Middle frontal gyrus (tissue), 1 donor: ENCODE measurements around the gene MAP2K5.

ENCODE experiments used
- DNase-seq: peaks from one replicate; pipeline ENCODE4 v3.0.0-alpha.2; 2015; ENCODE audit warnings: low spot score; ENCODE audit errors: extremely low spot score

Gene MAP2K5

DNA sequence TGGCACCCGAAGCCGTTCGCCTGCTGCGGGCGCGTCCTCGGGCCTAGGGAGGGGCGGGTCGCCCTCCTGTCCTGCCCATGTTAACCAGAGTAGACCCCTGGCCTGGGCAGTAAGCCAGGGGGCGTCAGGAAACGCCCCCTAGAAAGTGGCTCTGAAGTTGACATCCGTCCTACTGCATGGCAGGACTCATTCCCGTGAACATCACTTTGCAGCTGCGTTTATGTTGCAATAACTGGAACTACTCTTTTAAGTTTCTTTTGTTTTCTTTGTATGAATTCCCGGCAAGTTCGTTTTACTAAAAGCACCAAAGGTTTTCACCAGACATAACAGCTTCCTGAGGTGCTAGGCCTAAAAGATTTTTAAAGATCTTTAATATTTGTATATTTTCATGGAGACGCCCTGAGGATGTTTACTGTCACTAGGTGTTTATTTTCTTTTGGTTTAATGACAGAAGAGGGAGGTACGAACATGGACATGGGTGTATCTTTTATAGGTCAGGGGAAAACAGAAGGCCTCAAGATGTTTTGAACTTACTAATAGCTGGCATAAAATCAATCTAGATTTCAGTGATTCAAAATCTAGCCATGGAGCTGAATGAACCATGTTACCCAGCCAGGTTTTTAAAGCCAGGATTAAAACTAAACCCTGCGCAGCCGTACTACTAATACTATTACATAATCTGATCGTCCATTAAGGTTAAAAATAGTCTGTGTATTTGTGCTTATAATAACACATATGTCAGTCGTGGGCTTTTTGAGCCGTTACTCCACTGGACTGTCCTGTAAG is 20.5 kb upstream of the MAP2K5 start:
- DNase-seq: no peak

DNA sequence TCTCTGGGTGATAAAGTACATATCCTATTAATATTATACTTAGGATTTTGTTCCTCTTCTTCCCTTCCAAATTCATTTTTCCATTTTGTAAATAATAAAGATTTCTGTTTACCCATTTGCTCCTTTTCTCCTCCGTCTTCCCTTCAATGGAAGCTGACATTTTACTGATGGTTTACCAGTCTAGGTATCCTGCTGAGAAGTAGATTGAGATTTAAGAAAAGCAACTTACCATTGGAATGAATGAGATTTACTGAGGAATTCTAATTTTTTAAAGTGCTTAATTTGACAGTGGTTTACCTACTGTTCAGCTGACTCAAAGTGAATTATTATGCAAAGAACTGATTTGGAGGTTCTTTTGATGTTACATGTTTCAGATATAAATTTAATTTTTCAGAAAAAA is 19.2 kb upstream of the MAP2K5 start:
- no peak for DNase-seq

DNA sequence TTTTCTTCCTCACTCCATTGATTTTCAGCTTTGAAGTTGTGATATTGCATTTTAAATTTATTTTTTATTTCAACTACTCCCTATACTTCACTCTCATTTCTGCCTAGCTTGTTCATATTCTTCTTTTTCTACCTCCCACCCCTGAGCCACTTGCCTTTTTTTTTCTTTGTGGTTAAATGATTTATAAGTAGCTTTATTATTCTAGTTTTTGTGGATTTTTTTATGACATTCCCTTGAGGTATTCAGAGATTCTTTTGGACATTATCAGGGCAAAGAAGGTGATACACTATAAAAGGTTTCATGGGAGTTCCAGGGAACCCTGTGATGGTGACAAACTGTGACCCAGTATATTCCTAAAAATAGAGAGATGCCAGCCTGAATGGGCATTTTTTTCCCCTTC is 18.3 kb upstream of the MAP2K5 start:
- DNase-seq: no peak

DNA sequence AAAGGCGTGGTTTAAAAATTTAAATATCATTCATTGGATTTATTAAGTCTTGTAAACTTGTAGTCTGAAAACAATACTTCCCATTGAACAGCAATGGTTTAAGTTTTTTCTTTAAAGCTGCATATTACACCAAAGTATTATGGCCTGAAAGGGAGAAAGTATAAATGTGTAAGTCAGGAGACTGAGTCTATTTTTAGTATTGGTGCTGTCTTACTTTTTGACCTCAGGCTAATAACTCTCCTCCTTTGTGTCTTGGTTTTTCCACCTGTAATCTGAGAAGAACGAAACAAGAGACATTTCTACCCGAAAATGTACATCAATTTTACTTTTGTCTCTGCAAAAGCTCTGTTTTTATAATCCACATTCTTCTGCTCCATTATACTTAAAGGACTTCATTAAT is 14.0 kb upstream of the MAP2K5 start:
- no peak for DNase-seq

DNA sequence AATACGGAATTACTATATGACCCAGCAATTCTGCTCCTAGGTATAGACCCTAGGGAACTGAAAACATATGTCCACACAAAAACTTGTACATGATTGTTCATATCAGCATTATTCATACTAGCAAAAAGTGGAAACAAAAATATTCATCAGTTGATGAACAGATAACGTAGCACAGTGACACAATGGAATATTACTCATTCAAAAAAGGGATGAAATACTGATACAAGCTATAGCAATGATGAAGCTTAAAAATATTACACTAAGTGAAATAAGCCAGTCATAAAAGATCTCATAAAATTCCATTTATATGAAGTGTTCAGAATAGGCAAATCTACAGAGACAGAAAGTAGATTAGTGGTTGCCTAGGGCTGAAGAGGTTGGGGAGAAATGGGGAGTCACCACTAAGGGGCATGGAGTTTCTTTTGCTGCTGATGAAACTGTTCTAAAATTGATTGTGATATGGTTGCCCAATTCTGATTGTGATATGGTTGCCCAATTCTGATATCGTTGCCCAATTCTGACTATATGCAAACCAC is 11.1 kb upstream of the MAP2K5 start:
- DNase-seq: no peak

DNA sequence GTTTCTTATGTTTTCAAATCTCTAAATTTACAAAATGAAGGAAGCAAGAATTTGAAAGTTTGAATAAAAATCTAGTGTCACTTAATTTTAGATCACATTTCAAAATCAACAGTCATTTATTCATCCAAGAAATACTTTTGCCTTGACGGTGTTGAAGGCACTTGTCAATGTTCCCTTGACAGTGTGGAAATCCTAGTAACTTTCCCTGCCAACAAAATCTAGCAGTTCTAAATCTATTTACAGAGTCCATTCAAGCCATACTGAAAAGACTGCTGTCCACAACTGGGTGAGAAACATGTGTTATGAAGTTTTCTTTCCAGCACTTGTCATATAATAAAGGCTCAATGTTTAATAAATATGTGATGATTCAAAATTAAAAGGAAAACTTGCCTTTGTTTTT is 8.6 kb upstream of the MAP2K5 start:
- DNase-seq: no peak

DNA sequence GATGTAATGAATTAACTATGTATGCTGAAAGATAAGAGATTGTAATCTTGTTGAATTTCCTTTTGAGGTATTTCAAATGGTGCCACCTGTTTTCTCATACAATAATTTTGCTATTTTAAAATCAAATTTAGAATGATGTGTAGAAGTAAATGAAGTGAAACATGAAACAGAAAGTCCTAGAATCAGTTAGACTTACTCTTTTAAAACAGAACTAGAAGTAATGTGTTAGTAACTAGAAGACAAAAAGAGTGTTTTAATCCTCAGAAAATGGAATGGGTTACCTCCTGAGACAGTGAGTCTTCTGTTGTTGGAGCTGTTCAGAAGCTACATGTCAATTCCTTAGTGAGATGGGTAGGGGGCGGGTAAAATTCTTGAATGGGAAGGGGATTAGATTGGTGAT is 8.1 kb upstream of the MAP2K5 start:
- no peak for DNase-seq

DNA sequence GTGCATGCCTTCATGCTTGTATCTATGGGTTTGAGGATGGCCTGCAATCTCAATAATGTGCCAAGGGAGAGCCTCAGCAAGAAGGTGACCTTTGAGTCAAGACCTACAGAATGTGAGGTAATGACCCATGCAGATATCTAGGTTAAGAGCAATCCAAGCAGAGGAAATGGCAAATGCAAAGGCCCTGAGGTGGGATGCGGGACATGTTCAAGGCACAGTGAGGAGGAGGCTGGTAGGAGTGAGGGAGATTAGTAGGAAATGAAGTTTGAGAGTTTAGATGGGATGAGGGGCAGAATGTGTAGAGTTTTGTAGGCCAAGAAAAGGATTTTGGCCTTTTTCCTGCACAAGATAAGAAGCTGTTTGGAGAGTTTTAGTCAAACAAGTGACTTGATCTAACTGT is 4.7 kb upstream of the MAP2K5 start:
- DNase-seq: no peak

DNA sequence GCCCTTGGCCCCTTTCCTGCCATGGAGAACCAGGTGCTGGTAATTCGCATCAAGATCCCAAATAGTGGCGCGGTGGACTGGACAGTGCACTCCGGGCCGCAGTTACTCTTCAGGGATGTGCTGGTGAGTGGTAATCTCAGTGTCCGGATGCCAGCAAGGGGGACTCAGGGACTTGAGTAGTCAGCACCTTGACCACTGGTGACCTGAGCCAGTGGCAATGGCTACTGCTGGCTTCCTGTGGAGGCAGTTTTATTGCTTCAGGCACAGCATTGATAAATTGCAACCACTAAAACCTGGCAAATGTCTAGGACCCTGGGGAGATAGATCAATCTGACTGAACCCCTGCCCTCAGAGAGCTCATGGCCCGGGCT is 830 bp downstream of the MAP2K5 start:
- no peak for DNase-seq

DNA sequence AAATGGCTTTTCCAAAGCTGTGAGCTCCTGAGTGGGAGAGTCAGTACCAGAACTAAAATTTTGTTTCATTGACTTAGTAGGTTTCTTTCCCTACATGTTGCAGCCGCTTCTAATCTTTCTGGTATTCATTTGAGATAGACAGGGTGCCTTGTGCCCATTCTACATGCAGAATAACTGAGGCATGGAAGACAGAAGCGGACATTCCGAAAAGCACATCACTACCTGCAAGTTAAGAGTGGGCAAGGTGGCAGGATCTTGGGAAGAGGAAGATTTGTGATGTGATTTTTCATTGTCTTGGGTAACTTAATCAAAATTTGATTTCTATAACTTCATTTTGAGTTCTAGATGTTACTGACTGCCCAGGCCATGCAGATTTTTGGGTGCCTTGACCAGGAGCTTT is 2.0 kb downstream of the MAP2K5 start:
- DNase-seq: no peak

DNA sequence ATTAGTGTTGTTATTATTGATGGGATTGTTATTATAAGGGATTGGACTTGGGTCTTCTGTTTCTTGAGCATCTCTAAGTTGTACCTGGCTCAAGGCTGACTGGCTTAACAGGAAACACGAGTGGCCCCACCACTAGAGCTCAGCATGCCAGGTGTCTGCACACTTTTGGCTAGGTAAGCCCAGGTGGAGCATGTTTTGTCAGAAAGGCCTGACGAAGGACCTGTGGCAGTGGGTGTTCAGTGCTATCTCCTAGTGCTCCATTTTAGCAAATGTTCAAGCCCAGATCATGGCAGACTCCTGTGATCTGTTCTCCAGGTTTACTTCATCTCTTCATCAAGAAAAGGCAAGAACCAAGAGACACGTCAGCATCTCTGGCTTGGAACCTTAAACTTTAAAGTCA is 3.4 kb downstream of the MAP2K5 start:
- DNase-seq: no peak

DNA sequence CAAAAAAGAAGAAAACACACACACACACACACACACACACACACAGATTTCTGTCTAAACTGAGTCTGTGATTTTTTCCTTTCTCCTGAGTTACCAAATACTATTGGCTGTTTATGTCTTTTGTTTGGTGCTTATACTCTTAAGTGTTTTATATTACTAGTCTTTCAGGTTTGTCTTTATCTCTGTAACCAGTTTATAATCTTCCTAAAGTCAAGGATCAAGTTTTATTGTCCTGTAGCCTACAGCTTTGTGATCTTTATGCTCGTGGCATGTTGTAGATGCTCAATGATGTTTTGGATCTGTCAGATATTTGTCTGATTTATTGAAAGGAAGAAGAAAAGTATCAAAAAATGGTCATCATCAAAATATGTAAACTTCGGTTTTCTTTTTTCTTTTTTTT is 4.6 kb downstream of the MAP2K5 start:
- no peak for DNase-seq

DNA sequence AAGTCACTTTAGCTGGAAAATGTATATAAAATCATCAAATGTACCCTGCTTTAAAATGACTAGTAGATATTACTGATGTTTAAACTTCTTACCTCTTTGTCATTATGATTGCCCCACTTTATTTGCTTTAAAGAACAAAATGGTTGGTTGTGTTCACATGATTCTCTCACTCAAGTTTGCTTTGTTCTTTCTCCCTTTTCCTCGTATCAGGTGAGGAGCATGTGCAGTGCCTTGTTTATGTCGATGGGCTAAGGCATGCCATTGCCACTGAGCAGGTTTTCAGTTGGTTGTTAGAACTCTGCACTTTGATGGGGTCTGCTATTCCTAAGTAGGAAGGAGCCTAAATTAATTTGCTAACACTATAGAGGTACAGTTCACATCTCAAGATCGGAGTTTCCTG is 5.3 kb downstream of the MAP2K5 start:
- no peak for DNase-seq

DNA sequence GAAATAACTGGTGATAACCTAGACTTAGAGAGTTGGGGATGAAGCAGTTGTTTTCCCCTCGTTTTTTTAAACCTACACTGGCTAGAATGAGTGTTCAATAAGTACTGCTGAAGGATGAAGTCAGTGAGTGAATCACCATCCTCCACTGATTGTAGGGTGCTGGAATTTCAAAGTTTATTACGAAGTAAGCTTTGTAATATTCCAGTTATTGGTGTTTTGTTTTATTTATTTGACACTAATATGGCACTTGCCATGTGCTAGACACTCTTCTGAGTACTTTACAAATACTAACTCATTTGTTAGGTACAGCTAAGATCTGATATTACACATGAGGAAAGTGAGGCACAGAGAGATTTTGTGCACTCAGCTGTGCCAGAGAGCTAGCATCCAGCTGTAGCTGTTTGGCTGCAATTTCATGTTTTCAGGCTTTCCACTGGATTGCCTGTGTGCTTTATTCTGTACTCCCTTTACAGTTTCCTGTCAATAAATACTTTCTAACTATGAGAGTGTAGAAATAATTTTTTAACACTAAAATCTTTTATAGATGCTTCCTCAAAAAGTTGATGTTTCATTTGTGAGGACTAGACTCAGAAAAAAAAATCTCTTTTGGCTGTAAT is 5.8 kb downstream of the MAP2K5 start:
- no peak for DNase-seq

DNA sequence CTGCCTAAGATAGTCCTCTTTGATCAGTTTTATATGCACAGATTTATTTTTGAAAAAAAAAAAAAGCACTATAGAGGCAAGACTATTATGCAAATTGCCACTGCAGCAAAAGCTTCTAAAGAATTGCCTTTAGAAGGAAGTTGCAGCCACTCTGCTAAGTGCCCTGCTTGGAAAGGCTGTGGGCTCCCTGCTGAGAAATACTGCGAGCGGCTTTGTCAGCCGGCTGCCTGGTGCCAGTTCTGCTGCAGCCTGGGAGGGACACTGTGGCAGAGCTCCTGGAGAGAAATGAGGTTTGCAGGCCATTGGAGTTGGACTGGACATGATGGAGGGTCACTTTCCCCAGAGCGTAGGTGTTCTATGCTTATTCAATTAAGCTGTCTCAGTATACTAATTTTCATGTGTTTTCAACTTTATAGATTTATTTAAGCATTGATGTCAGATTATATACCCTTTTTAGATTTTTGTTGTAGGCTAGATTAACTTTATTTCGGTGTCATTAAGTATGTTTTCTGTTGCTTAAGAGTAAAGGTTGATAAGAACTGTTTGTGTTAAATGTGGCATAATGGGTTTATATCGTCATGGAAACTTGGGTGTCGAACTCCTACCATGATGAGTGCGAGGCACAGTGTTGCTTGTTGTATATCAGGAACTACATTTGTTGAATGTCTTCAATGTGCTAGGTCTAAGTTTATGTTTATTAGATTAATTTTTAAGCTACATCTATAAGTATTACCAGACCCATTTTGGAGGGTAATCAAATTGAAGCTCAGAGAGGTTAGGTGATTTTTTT is 6.6 kb downstream of the MAP2K5 start:
- DNase-seq: peak; percentile 36

DNA sequence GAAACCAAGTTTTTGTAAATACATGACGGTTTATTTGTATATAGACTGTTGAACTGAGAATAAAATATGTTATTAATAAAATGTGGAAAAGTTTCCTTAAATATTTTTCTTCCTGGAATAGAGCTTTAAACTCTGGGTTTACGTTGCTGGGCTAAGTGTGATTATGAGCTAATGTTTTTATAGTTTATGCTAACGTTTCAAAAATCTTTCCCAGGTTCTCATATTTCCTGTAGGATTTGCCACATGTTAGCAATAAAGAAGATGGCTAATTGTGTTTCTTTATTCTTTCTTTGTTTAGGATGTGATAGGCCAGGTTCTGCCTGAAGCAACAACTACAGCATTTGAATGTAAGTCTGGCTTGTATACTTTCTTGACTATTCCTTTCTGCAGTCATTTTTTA is 7.2 kb downstream of the MAP2K5 start:
- DNase-seq: no peak

DNA sequence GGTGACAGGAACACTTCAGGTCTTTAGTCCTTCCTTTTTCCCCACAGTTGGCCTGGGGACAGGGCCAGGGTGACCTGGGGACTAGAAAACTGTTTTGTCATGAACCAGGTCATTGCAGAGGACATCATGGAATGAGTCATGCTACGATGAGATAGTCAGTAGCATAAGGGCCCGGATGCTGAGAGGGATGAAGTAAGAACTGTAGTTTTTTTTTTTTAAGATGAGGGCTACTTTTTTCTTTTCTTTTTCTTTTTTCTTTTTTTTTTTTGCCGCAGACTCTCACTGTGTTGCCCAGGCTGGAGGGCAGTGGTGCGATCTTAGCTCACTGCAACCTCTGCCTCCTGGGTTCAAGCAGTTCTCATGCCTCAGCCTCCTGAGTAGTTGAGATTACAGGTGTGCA is 8.0 kb downstream of the MAP2K5 start:
- DNase-seq: no peak

DNA sequence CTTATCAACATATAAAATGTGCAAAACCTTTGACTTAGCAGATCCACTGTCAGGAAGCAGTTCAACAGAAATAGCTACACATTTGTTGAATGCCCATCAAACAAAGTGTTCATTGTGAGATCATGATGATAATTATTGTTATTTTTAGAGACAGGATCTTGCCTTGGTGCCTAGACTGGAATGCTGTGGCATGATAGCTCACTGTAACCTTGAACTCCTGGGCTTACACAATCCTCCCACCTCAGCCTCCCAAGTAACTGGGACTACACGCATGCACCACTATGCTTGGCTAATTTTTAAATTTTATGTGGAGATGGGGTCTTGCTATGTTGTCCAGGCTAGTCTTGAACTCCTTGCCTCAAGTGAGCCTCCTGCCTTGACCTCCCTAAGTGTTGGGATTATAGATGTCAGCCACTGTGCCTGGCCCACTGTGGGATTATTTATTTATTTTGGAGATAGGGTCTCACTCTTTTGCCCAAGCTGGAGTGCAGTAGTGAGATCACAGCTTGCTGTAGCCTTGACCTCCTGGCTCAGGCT is 8.8 kb downstream of the MAP2K5 start:
- no peak for DNase-seq

DNA sequence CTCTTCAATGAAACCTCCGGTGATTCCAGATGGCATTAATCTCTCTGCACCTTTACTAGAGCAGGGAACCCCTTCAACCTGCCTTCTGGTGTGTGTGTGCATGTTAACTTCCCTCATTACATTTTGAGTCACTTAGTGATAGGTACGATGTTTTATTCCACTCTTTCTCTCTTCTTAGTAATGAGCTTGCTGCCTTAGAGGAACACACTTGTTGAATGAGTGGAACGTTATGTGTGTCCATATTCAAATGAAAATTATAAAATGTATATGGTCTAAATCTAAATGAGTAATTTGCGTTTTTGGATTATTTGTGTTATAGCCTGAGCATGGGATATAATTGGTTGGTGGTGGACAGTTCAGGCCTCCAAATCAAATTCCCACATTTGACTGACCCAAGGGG is 12.1 kb downstream of the MAP2K5 start:
- no peak for DNase-seq

DNA sequence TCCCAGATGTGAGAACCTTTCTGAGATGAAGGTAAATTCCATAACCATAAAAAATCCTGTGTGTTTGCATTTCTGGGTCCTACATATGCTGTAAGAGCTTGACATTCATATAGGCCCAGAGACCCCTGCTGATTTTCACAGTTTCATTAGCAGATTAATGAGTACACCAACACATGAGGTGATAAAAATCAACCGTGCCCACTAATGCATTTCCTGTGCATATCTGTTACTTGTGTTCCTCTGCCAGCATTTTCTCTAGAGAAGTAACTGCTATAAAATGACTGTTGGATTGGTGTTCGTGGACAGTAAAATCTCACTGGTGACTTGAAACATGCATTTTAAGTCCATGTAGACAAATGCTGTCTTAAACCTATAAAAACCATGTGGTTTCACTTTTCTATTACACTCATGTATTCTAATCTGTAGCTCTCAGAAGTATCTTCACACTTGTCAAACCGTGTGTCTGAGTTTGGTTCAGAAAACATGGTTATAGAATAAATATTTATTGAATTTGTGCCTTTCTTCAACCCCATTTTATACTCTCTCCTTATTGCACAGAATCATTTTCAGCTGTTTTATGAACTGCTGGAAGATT is 14.6 kb downstream of the MAP2K5 start:
- no peak for DNase-seq

DNA sequence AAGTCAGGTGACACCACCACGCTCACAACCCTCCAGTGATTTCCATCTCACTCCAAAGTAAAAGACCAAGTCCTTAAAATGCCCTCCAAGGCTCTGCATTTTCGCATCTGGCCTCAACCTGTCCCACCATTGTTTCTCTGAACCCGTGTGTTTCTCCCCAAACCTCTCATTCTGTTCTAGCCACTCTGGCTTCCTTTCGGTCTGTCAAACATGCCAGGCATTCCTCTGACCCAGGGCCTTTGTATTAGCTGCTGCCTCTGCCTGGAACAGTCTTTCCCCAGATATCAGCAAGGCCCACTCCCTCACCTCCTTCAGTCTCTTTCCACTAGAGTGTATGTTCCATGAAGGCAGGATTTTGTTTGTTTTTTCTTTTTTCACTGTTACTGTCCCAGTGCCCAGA is 16.0 kb downstream of the MAP2K5 start:
- DNase-seq: no peak

DNA sequence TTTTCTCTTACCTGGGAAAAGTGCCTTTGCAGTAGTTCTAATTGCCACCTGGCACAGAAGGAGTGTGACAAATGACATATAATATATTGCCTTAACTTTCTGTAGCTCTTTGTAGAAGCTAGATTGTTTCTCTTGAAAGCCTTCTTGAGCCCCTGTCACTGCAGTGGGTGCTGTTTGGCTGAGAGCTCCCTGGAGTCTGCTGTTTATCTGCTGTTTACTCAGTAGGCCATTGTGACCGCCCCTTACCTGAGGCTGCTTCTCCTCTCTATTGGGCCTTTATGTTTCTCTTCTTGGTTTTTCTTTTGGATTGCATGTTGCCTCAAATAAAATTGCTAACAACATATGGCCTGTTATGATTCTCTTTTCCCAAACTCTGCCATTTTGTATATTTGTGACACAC is 16.7 kb downstream of the MAP2K5 start:
- DNase-seq: no peak
